Astrocyte (in vitro differentiated cells and primary cell): ENCODE results near the gene CAVIN4.

Source experiments
- CTCF ChIP-seq: IDR thresholded peaks from 2 replicates; pipeline ENCODE4 v1.5.1; 2011; ENCODE audit warnings: low read depth, mild to moderate bottlenecking, inconsistent platforms, low read length, moderate library complexity; ENCODE audit not compliant: insufficient read depth
- EZH2 ChIP-seq: IDR thresholded peaks from 2 replicates; pipeline ENCODE4 v1.6.1; 2012; ENCODE audit warnings: mild to moderate bottlenecking, low read length, inconsistent platforms; ENCODE audit not compliant: insufficient read depth

- no peak for TF ChIP-seq EZH2
- no peak for TF ChIP-seq CTCF
Observed at GRCh38 chr9:100619194-100619593, 41.3 kb downstream of the CAVIN4 start.
